NK-92 (cell line): ENCODE measurements around the gene SPTAN1.
"Not testable (repeated sequence)": the region's sequence is repeated elsewhere in the genome, so short reads cannot be mapped to it uniquely, and the experiment has no call there.

Source experiments
- DNase-seq: peaks from one replicate; lab custom pipeline; 2025; ENCODE audit not compliant: unreplicated experiment; lab: John Stamatoyannopoulos, UW

The SPTAN1 gene

DNA sequence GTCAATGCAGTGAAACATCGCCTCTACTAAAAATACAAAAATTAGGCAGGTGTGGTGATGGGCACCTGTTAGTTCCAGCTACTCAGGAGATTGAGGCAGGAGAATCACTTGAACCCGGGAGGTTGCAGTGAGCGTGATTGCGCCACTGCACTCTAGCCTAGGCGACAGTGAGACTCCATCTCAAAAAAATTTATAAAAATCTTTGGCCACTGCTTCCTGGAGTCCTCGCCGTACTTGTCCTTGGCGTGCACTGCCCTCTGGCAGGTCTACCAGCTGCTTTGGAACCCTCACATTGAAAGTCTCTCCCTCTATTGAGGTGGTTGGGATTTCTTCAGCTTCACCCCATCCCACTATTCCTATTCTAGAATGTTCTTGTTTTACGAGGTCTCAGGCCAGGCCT lies 79.2 kb downstream of the SPTAN1 start:
- DNase-seq: no peak

- no peak for DNase-seq
Observed at GRCh38 chr9:128632066-128632465, 79.7 kb downstream of the SPTAN1 start.

GRCh38 chr9:128632486-128632885 lies 80.1 kb downstream of the SPTAN1 start:
- DNase-seq: no peak

DNA sequence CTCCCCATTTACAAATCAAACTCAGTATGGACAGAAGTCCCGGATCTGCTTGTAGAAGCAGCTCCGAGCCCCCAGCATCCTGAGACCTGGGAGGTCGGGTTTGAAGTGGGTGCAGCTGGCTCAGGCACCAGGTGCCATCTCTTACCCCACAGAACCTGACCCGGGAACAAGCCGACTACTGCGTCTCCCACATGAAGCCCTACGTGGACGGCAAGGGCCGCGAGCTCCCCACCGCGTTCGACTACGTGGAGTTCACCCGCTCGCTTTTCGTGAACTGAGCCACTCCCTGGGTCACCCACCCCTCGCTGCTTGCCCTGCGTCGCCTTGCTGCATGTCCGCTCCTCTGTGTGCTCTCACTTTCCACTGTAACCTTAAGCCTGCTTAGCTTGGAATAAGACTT lies 80.7 kb downstream of the SPTAN1 start:
- no peak for DNase-seq

DNA sequence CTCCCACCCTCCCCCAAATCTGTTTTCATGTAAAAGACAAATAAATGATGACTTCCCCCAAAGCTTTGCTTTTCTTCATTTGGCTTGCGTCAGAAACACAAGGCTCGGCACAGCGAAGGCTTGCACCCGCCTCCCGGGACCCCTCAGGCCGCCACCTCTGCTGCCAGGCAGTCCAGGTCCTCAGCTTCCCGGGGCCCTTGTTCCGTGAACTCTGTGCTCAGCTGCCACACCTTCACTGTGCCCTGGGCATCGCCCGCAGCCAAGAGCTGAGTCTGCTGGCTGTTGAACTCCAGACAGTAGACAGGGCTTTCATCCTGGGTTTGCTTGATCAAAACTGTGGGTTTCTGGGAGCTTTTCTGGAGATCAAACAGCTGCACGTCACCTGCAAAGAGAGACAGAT lies 81.2 kb downstream of the SPTAN1 start:
- no peak for DNase-seq

DNA sequence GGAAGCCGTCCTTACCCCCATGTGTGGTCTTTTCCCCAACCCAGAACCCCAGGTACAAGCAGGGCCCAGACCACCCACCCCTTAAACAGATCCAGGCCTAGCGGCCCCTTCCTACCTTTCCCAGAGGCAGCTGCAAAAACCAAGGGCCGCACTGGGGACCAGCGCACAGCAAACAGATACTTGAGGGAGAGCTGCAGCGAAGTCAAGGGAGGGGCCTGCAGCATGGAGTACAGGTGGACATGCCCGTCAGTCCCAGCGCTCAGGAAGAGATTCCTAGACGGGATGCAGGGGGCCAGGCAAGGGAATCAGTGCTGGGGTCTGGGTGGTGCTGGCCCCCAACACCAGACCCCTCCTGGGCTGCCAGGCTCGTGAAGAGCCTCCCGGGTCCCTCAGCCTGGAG lies 81.7 kb downstream of the SPTAN1 start:
- DNase-seq: no peak

- DNase-seq: no peak
Observed at GRCh38 chr9:128634651-128635262, 82.4 kb downstream of the SPTAN1 start.

- DNase-seq: no peak
Observed at GRCh38 chr9:128635266-128636023, 83.1 kb downstream of the SPTAN1 start.

DNA sequence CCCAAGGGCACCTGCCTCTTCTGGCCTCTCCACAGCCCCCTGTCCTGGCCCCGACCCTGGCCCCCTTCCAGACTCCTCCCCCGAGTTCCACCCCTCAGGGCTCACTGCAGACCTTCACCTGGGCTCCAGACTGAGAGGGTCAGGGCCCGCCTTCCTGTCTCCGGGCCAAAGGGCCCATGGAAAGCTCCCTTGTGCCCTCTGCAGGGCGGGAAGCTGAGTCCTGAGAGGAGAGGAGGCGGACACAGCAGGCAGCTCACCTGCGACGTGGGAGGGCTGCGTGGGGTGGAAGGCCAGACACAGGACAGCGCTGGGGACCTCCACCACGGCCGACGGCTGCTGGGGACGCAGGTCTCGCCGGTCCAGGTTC lies 83.6 kb downstream of the SPTAN1 start:
- DNase-seq: no peak

DNA sequence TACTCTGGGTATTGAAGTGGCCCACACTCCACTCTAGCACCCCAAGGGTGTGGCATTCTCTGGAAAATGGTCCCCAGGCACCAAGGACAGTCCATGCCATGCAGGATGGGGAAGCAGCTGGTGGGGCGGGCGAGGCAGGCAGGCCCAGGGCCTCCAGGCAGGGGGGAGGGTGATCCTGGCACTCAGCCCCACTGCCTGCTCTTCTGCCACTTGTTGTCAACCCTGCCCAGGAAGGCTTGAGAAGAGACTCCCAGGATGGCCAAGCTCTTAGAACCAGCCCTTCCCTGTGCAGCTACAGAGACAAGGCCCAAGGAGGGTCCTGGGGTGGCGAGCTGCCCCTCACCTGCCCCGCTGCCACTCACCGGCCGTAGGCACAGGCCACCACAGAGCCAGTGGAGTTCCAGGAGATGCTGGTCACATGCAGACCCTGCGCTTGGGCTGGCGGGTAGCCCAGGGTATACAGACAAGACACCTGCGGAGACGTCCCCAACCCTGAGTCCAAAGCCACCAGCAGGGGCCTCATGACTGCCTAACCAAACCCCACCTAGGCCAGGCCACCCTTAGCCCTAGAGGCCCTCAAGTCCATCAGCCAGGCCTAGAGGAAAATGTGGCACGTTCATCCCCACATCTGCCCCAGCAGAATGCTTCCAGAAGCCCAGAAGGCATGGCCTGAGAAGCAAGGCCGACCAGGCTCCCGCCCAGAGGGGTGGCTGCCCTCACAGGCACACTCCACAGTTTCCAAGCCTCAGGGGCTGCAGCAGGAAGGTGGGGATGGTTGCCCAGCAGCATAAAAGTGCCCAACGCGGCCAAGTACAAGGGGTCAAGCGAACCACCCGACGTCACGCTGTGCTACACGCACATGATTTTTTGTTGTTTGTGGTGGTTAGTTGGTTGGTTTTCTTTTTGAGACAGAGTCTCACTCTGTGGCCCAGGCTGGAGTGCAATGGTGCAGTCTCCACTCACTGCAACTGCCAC lies 84.5 kb downstream of the SPTAN1 start:
- DNase-seq: no peak

- no peak for DNase-seq
Observed at GRCh38 chr9:128637656-128638055, 85.3 kb downstream of the SPTAN1 start.

- DNase-seq: no peak
Observed at GRCh38 chr9:128638580-128638979, 86.2 kb downstream of the SPTAN1 start.

DNA sequence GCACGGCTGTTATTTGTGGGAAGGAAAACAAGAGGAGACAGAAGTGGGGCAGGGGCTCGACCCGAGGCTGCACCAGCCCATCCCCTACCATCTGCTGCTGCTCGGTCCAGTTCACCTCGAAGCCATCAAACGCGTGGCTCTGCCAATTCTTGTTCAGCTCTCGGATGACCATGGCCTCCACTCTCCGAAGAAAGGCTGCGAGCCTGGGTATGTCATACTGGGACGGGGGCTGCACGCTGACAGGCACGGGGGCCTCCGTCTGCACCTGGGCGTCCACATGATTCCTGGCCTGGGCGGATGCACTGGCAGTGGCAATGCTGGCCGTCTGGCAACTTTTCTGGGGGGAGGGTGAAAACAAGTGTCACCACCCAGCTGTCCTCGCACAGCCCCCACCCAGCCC lies 88.2 kb downstream of the SPTAN1 start:
- DNase-seq: no peak

DNA sequence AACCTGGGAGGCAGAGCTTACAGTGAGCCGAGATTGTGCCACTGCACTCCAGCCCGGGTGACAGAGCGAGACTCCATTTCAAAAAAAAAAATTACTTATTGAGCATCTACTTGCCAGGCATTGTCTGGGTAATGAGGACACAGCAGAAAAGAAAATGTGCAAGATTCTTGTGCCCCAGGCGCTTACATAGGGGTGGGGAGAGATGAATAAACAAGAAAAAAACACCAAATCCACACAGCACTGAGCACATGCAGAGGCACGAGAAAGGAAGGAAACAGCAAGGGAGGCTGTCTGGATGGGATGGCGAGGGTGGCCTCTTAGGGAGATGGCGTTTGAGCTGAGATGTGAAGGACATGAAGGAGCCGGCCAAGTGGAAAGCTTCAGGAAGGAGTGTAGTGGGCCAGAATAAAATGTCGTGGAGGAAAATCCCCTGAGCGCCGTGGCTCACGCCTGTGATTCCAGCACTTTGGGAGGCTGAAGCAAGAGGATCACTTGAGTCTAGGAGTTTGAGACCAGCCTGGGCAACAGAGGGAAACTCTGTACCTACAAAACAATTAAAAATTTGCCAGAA lies 90.4 kb downstream of the SPTAN1 start:
- DNase-seq: no peak

- DNase-seq: no peak
Observed at GRCh38 chr9:128643519-128644300, 91.3 kb downstream of the SPTAN1 start.

DNA sequence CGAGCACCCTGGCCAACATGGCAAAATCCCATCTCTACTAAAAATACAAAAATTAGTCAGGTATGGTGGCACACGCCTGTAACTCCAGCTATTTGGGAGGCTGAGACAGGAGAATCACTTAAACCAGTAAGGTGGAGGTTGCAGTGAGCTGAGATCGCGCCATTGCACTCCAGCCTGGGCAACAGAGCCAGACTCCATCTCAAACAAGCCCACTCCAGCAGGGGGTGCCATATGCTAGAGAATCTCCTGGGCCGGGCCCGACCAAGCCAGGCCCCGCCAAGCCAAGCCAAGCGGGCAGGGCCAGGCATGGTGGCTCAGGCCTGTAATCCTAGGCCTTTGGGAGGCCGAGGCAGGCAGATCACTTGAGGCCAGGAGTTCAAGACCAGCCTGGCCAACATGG lies 95.8 kb downstream of the SPTAN1 start:
- not testable (repeated sequence) for DNase-seq

DNA sequence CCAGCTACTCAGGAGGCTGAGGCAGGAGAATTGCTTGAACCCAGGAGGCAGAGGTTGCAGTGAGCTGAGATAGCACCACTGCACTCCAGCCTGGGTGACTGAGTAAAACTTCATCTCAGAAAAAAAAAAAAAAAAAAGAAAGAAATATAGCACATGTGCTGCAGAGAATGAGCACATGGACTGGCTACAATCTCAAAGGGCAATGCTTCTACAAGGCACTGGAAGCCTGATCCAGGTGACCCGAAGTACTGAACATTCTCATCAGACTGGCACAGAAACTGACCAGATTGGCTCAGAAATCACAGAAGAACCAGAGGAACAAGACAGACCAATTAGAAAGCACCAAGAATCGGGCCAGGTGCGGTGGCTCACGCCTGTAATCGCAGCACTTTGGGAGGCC lies 99.4 kb downstream of the SPTAN1 start:
- DNase-seq: no peak

DNA sequence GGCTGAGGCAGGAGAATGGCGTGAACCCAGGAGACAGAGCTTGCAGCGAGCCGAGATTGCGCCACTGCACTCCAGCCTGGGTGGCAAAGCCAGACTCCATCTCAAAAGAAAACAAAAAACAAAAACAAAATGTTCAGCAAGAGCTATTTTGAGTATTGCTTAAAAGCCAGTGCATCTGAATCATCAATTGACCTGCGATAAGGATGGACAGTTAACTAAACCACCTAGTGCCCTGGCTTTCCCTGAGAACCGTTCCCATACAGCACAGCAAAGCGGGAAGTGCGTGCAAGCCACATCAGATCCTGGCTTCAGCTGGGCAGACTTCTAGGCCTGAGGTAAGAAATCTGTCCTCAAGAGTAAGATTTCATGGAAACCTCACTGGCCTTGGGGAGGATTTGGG lies 101.5 kb downstream of the SPTAN1 start:
- no peak for DNase-seq

DNA sequence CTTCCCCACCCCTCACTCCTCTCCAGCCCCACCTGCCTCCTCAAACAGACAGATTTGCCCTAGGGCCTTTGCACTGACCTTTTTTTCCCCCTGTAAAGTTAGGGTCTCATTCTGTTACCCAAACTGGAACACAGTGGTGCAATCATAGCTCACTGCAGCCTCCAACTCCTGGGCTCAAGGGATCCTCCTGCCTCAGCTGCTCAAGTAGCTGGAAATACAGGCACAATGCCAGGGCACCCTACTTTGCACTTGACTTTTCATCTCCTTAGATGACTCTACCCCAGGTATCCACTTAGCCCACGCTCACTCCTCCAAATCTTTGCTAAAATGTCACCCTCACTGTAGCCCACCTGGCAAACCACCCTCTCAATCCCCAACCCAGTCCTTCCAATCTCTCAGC lies 102.1 kb downstream of the SPTAN1 start:
- no peak for DNase-seq

DNA sequence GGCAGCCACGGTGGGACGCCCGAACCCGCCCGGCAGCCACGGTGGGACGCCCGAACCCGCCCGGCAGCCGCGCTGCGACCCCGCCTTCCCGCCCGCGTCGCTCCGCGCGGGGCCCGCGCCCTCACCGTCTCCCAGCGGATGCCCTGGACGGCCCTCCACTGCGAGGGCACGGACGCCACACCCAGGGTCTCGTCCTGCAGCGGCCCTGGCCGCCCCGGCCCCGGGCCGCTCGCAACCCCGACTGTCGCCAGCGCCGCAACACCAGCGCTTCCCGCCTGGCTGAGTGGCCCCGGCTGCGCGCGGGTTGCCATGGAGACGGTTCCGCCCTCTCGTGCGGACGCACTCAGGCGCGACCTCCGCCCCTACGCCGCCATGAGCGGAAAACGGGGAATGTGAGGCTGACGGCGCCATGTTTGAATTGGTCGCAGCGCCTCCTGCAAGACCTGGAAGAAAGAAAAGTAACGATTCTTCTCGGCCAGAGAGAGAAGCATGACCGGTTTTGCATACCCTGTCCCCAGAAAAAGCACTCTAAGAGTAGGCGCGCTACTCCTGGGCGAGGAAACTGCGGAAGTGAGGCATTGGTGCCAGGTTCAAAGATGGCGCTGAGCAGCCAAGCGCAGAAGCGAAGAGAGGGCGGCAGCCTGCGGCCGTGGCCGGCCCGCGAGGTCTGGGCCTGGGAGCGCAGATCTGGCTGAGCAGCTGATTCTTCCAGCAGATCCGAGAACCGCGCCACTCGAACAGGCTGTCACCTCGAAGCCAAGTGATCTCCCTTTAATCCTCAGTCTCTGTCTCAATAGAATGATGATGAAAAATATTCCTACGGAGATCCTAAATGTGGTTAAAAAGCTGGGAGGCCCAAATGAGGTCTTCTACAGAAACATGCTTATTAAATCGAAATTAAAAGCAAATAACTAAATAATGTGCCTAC lies 104.3 kb downstream of the SPTAN1 start, which contains the start of gene DYNC2I2:
Gene DYNC2I2 (minus strand): TSS at position 432 of the 928 bp plus-strand sequence. CDS start 121 bp downstream, at position 311.
- peak; percentile 52 for DNase-seq
